Measurements from ENCODE around the gene MAP4.
"Not testable (repeated sequence)": the region's sequence is repeated elsewhere in the genome, so short reads cannot be mapped to it uniquely, and the experiment has no call there.

MAP4 gene

GRCh38 chr3:48013288-48013980 is 2.8 kb downstream of the MAP4 start:
- no peak for DNase-seq (ENCODE audit: low spot score)

DNA sequence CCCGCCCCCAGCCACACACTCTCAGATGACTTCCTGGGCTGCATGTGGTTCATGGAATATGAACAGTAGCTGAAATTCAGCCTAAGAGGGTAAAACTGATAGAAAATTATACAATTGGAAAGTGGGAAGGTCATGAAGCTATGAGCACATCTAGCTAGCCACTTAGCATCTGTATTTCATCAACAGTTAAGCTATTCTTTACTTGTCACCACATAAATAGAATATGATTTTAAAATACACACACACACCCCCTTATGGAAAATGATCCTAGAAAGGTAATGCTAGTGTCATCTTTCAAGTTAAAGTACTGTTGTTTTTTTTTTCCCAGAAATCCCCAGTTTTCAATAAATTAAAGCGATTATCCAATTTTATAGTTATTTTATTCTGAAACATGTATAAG is 3.6 kb downstream of the MAP4 start:
- DNase-seq (ENCODE audit: low spot score): no peak

GRCh38 chr3:48008066-48008465 is 8.2 kb downstream of the MAP4 start:
- DNase-seq (ENCODE audit: low spot score): not testable (repeated sequence)

DNA sequence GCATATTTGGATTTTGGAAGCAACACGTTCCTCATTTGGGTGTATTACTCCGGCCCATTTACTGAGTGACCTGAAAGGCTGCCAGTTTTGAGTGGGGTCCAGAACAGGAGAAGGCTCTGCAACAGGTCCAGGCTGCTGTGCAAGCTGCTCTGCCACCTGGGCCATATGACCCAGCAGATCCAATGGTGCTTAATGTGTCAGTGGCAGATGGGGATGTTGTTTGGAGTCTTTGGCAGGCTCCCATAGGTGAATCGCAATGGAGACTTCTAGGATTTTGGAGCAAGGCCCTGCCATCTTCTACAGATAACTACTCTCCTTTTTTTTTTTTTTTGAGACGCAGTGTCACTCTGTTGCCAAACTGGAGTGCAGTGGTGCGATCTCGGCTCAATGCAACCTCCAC is 8.9 kb downstream of the MAP4 start:
- not testable (repeated sequence) for DNase-seq (ENCODE audit: low spot score)

DNA sequence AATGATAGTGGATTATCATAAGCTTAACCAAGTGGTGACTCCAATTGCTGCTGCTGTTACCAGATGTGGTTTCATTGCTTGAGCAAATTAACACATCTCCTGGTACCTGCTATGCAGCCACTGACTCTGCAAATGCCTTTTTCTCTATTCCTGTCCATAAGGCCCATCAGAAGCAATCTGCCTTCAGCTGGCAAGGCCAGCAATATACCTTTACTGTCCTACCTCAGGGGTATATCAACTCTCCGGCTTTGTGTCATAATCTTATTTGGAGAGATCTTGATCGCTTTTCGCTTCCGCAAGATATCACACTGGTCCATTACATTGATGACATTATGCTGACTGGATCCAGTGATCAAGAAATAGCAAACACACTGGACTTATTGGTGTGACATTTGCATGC is 9.4 kb downstream of the MAP4 start:
- DNase-seq (ENCODE audit: low spot score): not testable (repeated sequence)

DNA sequence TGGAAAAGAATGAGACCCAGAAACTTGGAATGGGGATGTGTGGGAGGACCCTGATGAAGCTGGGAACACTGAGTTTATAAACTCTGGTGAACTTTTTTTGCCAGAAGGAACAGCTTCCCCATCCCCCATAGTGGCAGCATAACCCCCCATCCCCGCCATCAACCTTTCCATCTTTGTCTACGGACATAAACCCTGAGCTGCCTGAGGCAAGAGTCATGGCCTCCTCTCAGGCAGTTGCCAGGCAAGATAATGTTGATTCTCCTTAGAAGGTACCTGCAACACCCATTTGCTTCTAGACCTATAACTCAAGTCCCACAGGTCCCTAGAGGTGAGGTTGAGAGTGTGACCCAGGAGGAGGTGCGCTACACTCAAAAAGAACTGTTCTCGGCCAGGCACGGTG is 11.5 kb downstream of the MAP4 start:
- no peak for DNase-seq (ENCODE audit: low spot score)

- DNase-seq (ENCODE audit: low spot score): no peak
These were observed 13.4 kb downstream of the MAP4 start for GRCh38 chr3:48002787-48003186.

DNA sequence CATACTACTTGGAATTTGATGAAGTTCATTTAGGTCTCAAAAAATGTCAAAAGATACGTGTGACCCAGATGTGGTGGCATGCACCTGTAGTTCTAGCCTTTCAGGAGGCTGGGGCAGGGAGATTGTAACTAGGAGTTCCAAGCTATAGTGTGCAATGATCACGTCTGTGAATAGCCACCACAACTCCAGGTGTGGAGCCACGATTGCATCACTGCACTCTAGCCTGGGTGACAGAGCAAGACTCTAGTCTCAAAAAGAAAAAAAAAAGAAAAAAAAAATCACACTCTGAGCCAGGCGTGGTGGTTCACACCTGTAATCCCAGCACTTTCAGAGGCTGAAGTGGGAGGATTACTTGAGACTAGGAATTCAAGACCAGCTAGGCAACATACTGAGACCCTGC is 14.2 kb downstream of the MAP4 start:
- no peak for DNase-seq (ENCODE audit: low spot score)

- DNase-seq (ENCODE audit: low spot score): no peak
These were observed 16.0 kb downstream of the MAP4 start for GRCh38 chr3:48000212-48000611.

- DNase-seq (ENCODE audit: low spot score): no peak
These were observed 19.8 kb downstream of the MAP4 start for GRCh38 chr3:47996440-47996839.

DNA sequence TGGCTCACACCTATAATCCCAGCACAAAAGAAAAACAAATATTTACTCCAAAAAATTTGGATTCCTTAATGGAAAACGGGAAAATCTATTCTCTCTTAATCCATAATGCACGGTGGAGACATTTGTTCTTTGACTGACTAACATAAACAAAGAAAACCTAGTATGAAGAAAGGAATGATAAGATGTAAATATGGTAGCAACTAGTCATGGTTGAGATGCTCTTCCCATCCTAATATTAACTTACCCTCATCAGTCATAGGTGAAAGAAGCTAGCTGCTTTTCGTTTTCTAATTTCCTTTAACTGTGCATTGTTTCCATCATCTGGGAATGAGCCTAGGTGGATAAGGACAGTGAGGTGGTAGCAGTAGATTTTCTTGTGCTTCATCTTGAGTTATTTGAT is 22.0 kb downstream of the MAP4 start:
- no peak for DNase-seq (ENCODE audit: low spot score)

GRCh38 chr3:47991341-47991740 is 24.9 kb downstream of the MAP4 start:
- no peak for DNase-seq (ENCODE audit: low spot score)

GRCh38 chr3:47989981-47990440 is 26.2 kb downstream of the MAP4 start:
- peak; percentile 34 for DNase-seq (ENCODE audit: low spot score)

- no peak for DNase-seq (ENCODE audit: low spot score)
These were observed 30.8 kb downstream of the MAP4 start for GRCh38 chr3:47985381-47985780.

DNA sequence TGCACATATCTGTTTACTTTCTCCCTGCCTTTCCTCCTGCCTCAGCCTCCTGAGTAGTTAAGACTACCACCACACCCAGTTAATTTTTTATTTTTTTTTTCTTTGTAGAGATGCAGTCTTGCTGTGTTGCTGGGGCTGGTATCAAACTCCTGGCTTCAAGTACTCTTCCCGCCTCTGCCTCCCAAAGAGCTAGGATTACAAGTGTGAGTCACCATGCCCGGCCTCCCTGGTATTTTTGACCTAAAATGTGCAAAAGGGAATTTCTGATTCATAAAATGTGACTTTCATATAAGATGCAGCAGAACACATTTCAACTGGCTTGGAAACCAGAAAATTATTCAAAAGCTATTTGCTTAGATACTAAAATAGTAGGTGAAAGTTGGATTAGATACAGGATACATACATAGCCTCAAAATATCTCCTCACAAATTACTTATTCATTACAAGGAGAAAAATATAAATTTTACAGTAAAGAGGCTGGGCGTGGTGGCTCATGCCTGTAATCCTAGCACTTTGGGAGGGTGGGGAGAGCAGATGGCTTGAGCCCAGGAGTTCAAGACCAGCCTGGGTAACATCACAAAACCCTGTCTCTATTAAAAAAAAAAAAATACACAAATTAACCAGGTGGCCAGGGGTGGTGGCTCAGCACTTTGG is 32.0 kb downstream of the MAP4 start:
- no peak for DNase-seq (ENCODE audit: low spot score)

- DNase-seq (ENCODE audit: low spot score): no peak
These were observed 35.4 kb downstream of the MAP4 start for GRCh38 chr3:47980795-47981194.

- DNase-seq (ENCODE audit: low spot score): no peak
These were observed 37.1 kb downstream of the MAP4 start for GRCh38 chr3:47979070-47979469.

- DNase-seq (ENCODE audit: low spot score): no peak
These were observed 37.8 kb downstream of the MAP4 start for GRCh38 chr3:47978386-47978785.

GRCh38 chr3:47976135-47976732 is 40.0 kb downstream of the MAP4 start:
- no peak for DNase-seq (ENCODE audit: low spot score)

DNA sequence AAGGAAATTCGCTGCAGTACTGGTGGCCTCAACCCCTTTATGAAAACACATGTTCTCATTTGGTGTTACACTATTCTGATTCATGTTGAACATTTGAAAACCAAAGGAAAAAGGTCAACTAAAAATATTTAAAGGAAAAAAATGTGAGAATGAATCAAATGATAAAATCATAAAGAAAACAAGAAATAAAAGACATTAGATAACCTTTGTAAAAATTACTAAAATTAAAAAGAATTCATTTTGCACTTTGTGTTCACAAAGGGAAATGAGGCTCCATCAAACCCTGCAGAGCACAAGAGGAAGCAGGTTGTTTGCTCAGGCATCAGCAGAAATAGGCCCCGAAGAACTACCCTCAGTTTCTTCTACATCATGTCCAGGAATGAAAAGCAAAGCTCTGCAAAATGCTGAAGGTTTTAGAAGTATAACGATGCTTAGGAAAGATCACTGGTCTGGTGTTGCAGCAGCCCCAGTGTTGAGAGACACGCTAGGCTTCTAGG is 41.2 kb downstream of the MAP4 start:
- no peak for DNase-seq (ENCODE audit: low spot score)

DNA sequence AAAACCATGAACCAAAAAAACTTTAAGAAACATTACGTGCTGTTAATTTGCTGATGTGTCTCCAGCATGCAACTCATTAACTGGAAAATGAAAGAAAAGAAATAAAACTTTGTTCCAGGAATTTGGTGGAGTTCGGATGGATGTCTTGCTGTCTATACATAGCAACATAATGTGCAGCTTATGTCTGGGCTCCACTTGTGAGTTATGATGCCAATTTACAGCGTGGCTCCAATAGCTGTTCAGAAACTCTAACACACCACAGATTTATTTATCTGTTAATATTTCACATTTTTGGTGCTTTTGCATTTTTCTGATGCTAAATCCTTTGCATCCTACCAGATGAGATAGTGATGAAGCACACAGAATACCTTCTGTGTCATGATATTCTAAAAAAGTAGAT is 45.1 kb downstream of the MAP4 start:
- DNase-seq (ENCODE audit: low spot score): no peak

GRCh38 chr3:47964740-47965139 is 51.5 kb downstream of the MAP4 start:
- no peak for DNase-seq (ENCODE audit: low spot score)

All from HuH-7.5 (cell line).